ENCODE measurements around the gene TMEM167A.

The TMEM167A gene

GRCh38 chr5:83034036-83034435 lies 43.2 kb downstream of the TMEM167A start:
- no peak for TF ChIP-seq ZNF274 (IDR thresholded peaks at IDR 0.05; ENCODE audit: low read depth, low read length)
- no peak for TF ChIP-seq YY1 (IDR thresholded peaks at IDR 0.05; ENCODE audit: insufficient read depth, insufficient read length)
- no peak for TF ChIP-seq SUZ12 (IDR thresholded peaks at IDR 0.05; ENCODE audit: extremely low read depth, insufficient read depth, insufficient read length)
- DNase-seq (ENCODE audit: low read depth, low spot score), result no peak
- H3K4me3 ChIP-seq (ENCODE audit: insufficient read length, low read depth), result no peak overlapping the region
- no peaks in the 10 kb centered on the region for H3K27me3 ChIP-seq (ENCODE audit: insufficient read depth, insufficient read length)
- no peaks in the 10 kb centered on the region for H3K36me3 ChIP-seq (ENCODE audit: insufficient read depth, insufficient read length, low read length)
- peaks cover 4% of the 10 kb centered on the region; the same call in 1 of the 2 replicates for H3K9me3 ChIP-seq (ENCODE audit: insufficient read depth, low read length)
- no peaks in the 10 kb centered on the region for H3K4me1 ChIP-seq (ENCODE audit: insufficient read depth, insufficient read length)
- H3K9ac ChIP-seq (ENCODE audit: insufficient read length, low read depth), result no peak overlapping the region

- no peak for DNase-seq (ENCODE audit: low read depth, low spot score)
- Histone ChIP-seq H3K4me1 (ENCODE audit: insufficient read depth, insufficient read length) (no peaks in the 10 kb centered on the region), H3K27me3 (ENCODE audit: insufficient read depth, insufficient read length) (no peaks in the 10 kb centered on the region), H3K9me3 (ENCODE audit: insufficient read depth, low read length) (peaks cover 4% of the 10 kb centered on the region; the same call in 1 of the 2 replicates), H3K9ac (ENCODE audit: insufficient read length, low read depth) (no peak overlapping the region), H3K4me3 (ENCODE audit: insufficient read length, low read depth) (no peak overlapping the region), H3K36me3 (ENCODE audit: insufficient read depth, insufficient read length, low read length) (no peaks in the 10 kb centered on the region)
- TF ChIP-seq YY1 (IDR thresholded peaks at IDR 0.05; ENCODE audit: insufficient read depth, insufficient read length), result no peak
Measured at GRCh38 chr5:83031381-83031780, 45.8 kb downstream of the TMEM167A start.

- Histone ChIP-seq H3K4me3 (ENCODE audit: insufficient read length, low read depth) (no peak overlapping the region), H3K4me1 (ENCODE audit: insufficient read depth, insufficient read length) (no peaks in the 10 kb centered on the region), H3K36me3 (ENCODE audit: insufficient read depth, insufficient read length, low read length) (no peaks in the 10 kb centered on the region), H3K9me3 (ENCODE audit: insufficient read depth, low read length) (peaks cover 4% of the 10 kb centered on the region; the same call in 1 of the 2 replicates), H3K9ac (ENCODE audit: insufficient read length, low read depth) (no peak overlapping the region), H3K27me3 (ENCODE audit: insufficient read depth, insufficient read length) (no peaks in the 10 kb centered on the region)
- DNase-seq (ENCODE audit: low read depth, low spot score), result no peak
- TF ChIP-seq YY1 (IDR thresholded peaks at IDR 0.05; ENCODE audit: insufficient read depth, insufficient read length), result no peak
- TF ChIP-seq SUZ12 (IDR thresholded peaks at IDR 0.05; ENCODE audit: extremely low read depth, insufficient read depth, insufficient read length), result no peak
- no peak for TF ChIP-seq ZNF274 (IDR thresholded peaks at IDR 0.05; ENCODE audit: low read depth, low read length)
Measured at GRCh38 chr5:83029912-83030311, 47.3 kb downstream of the TMEM167A start.

- peaks cover 4% of the 10 kb centered on the region; the same call in 1 of the 2 replicates for H3K9me3 ChIP-seq (ENCODE audit: insufficient read depth, low read length)
- TF ChIP-seq ZNF274 (IDR thresholded peaks at IDR 0.05; ENCODE audit: low read depth, low read length), result no peak
- TF ChIP-seq SUZ12 (IDR thresholded peaks at IDR 0.05; ENCODE audit: extremely low read depth, insufficient read depth, insufficient read length), result no peak
- no peak for TF ChIP-seq YY1 (IDR thresholded peaks at IDR 0.05; ENCODE audit: insufficient read depth, insufficient read length)
- no peak overlapping the region for H3K4me3 ChIP-seq (ENCODE audit: insufficient read length, low read depth)
- H3K9ac ChIP-seq (ENCODE audit: insufficient read length, low read depth), result no peak overlapping the region
- peak; percentile 82 for DNase-seq (ENCODE audit: low read depth, low spot score)
- no peaks in the 10 kb centered on the region for H3K4me1 ChIP-seq (ENCODE audit: insufficient read depth, insufficient read length)
- H3K27me3 ChIP-seq (ENCODE audit: insufficient read depth, insufficient read length), result no peaks in the 10 kb centered on the region
- no peaks in the 10 kb centered on the region for H3K36me3 ChIP-seq (ENCODE audit: insufficient read depth, insufficient read length, low read length)
Measured at GRCh38 chr5:83026930-83027687, 50.1 kb downstream of the TMEM167A start.

- Histone ChIP-seq H3K27me3 (ENCODE audit: insufficient read depth, insufficient read length) (no peaks in the 10 kb centered on the region), H3K9me3 (ENCODE audit: insufficient read depth, low read length) (peaks cover 4% of the 10 kb centered on the region; the same call in 1 of the 2 replicates), H3K9ac (ENCODE audit: insufficient read length, low read depth) (no peak overlapping the region), H3K36me3 (ENCODE audit: insufficient read depth, insufficient read length, low read length) (no peaks in the 10 kb centered on the region), H3K4me3 (ENCODE audit: insufficient read length, low read depth) (no peak overlapping the region), H3K4me1 (ENCODE audit: insufficient read depth, insufficient read length) (no peaks in the 10 kb centered on the region)
- peak; percentile 43 for DNase-seq (ENCODE audit: low read depth, low spot score)
- TF ChIP-seq YY1 (IDR thresholded peaks at IDR 0.05; ENCODE audit: insufficient read depth, insufficient read length) (no peak), ZNF274 (IDR thresholded peaks at IDR 0.05; ENCODE audit: low read depth, low read length) (no peak), SUZ12 (IDR thresholded peaks at IDR 0.05; ENCODE audit: extremely low read depth, insufficient read depth, insufficient read length) (no peak)
Measured at GRCh38 chr5:83026516-83026915, 50.7 kb downstream of the TMEM167A start.

- Histone ChIP-seq H3K36me3 (ENCODE audit: insufficient read depth, insufficient read length, low read length) (no peaks in the 10 kb centered on the region), H3K4me3 (ENCODE audit: insufficient read length, low read depth) (no peak overlapping the region), H3K4me1 (ENCODE audit: insufficient read depth, insufficient read length) (no peaks in the 10 kb centered on the region), H3K9me3 (ENCODE audit: insufficient read depth, low read length) (peaks cover 4% of the 10 kb centered on the region; the same call in 1 of the 2 replicates), H3K9ac (ENCODE audit: insufficient read length, low read depth) (no peak overlapping the region), H3K27me3 (ENCODE audit: insufficient read depth, insufficient read length) (no peaks in the 10 kb centered on the region)
- TF ChIP-seq SUZ12 (IDR thresholded peaks at IDR 0.05; ENCODE audit: extremely low read depth, insufficient read depth, insufficient read length), result no peak
- no peak for TF ChIP-seq YY1 (IDR thresholded peaks at IDR 0.05; ENCODE audit: insufficient read depth, insufficient read length)
- TF ChIP-seq ZNF274 (IDR thresholded peaks at IDR 0.05; ENCODE audit: low read depth, low read length), result no peak
- peak; percentile 6 for DNase-seq (ENCODE audit: low read depth, low spot score)
Measured at GRCh38 chr5:83025690-83026478, 51.3 kb downstream of the TMEM167A start.

GRCh38 chr5:83022334-83022733 lies 54.9 kb downstream of the TMEM167A start:
- H3K36me3 ChIP-seq (ENCODE audit: insufficient read depth, insufficient read length, low read length), result no peaks in the 10 kb centered on the region
- H3K9ac ChIP-seq (ENCODE audit: insufficient read length, low read depth), result no peak overlapping the region
- TF ChIP-seq YY1 (IDR thresholded peaks at IDR 0.05; ENCODE audit: insufficient read depth, insufficient read length) (no peak), SUZ12 (IDR thresholded peaks at IDR 0.05; ENCODE audit: extremely low read depth, insufficient read depth, insufficient read length) (no peak)
- no peak overlapping the region for H3K4me3 ChIP-seq (ENCODE audit: insufficient read length, low read depth)
- no peaks in the 10 kb centered on the region for H3K9me3 ChIP-seq (ENCODE audit: insufficient read depth, low read length)
- H3K4me1 ChIP-seq (ENCODE audit: insufficient read depth, insufficient read length), result no peaks in the 10 kb centered on the region
- no peaks in the 10 kb centered on the region for H3K27me3 ChIP-seq (ENCODE audit: insufficient read depth, insufficient read length)
- DNase-seq (ENCODE audit: low read depth, low spot score), result no peak
